IMR-90 (cell line): ENCODE data around the gene SRP14. TPM values are rescaled to one million over a fixed set of nuclear protein-coding genes. Genes with fewer than 3 reads are reported as not detected.

ENCODE experiments used
- ATAC-seq: fragments of 200-7000 bp; cut with Tn5 transposase; 2 replicates; pipeline ENCODE4 v1.9.1; 2020; ENCODE audit warnings: low read depth, mild to moderate bottlenecking, moderate library complexity
- BruUV-seq: library from RNA; stranded (reverse); fragments of 400-500 nt; replicated peaks from 2 replicates; lab custom pipeline; 2021; lab: Mats Ljungman, UMichigan
- CTCF ChIA-PET: fragments of 300-600 bp; formaldehyde crosslinking; extraction: SDS; loops from one replicate; lab custom pipeline; 2021; ENCODE audit warnings: antibody characterized with exemption; lab: Yijun Ruan, JAX
- POLR2A ChIA-PET: fragments of 300-600 bp; sonication (Branson Sonifier 250); formaldehyde crosslinking; loops from one replicate; lab custom pipeline; 2022; ENCODE audit warnings: antibody characterized with exemption; ENCODE audit not compliant: unreplicated experiment; lab: Charles Lee
- DNase-seq: peaks from one replicate; pipeline ENCODE4 v3.0.0; 2013
- H2AFZ ChIP-seq: replicated peaks from 2 replicates; pipeline ENCODE3; 2013; ENCODE audit warnings: low read length, mild to moderate bottlenecking; ENCODE audit not compliant: poor library complexity
- H2AK5ac ChIP-seq: 2 replicates; pipeline ENCODE4 v1.6.1; 2013; ENCODE audit warnings: low read depth, low read length, inconsistent platforms
- H2AK9ac ChIP-seq: replicated peaks from 2 replicates; pipeline ENCODE3; 2013; ENCODE audit warnings: mild to moderate bottlenecking, low read depth, low read length, moderate library complexity; ENCODE audit not compliant: poor library complexity
- H2BK120ac ChIP-seq: 2 replicates; pipeline ENCODE4 v1.6.1; 2013; ENCODE audit warnings: low read depth, low read length, inconsistent platforms
- H2BK15ac ChIP-seq: 3 replicates; pipeline ENCODE4 v1.6.1; 2013; ENCODE audit warnings: low read depth, low read length, inconsistent platforms
- H2BK20ac ChIP-seq: 2 replicates; pipeline ENCODE4 v1.6.1; 2013; ENCODE audit warnings: low read depth, mild to moderate bottlenecking, inconsistent platforms, low read length, moderate library complexity
- H2BK5ac ChIP-seq: 2 replicates; pipeline ENCODE4 v1.6.1; 2013; ENCODE audit warnings: mild to moderate bottlenecking, low read depth, low read length, inconsistent platforms; ENCODE audit not compliant: poor library complexity, severe bottlenecking
- H3K14ac ChIP-seq: replicated peaks from 2 replicates; pipeline ENCODE4 v1.6.1; 2013; ENCODE audit warnings: low read depth, low read length, inconsistent platforms
- H3K18ac ChIP-seq: 2 replicates; pipeline ENCODE4 v1.6.1; 2013; ENCODE audit warnings: low read depth, low read length, control low read depth
- H3K23ac ChIP-seq: 2 replicates; pipeline ENCODE4 v1.6.1; 2013; ENCODE audit warnings: low read depth, low read length, inconsistent platforms
- H3K27ac ChIP-seq: 2 replicates; pipeline ENCODE4 v1.5.1; 2013; ENCODE audit warnings: mild to moderate bottlenecking, control low read depth, low read length; ENCODE audit not compliant: insufficient read depth
- H3K27me3 ChIP-seq: 2 replicates; pipeline ENCODE4 v1.6.1; 2013; ENCODE audit warnings: low read length; ENCODE audit not compliant: control insufficient read depth, insufficient read depth
- H3K36me3 ChIP-seq: 2 replicates; pipeline ENCODE4 v1.6.1; 2013; ENCODE audit warnings: low read length, mixed read lengths; ENCODE audit not compliant: control insufficient read depth, insufficient read depth
- H3K4ac ChIP-seq: 2 replicates; pipeline ENCODE4 v1.6.1; 2013; ENCODE audit warnings: low read depth, low read length, inconsistent platforms
- H3K4me1 ChIP-seq: 2 replicates; pipeline ENCODE4 v1.6.1; 2013; ENCODE audit warnings: low read length, mixed read lengths; ENCODE audit not compliant: control insufficient read depth, insufficient read depth
- H3K4me2 ChIP-seq: 2 replicates; pipeline ENCODE4 v1.6.1; 2013; ENCODE audit warnings: low read depth, mild to moderate bottlenecking, control low read depth, low read length, moderate library complexity
- H3K4me3 ChIP-seq: 2 replicates; pipeline ENCODE4 v1.5.1; 2013; ENCODE audit warnings: low read depth, mild to moderate bottlenecking, control low read depth, low read length, moderate library complexity; ENCODE audit not compliant: insufficient read depth
- H3K56ac ChIP-seq: 2 replicates; pipeline ENCODE4 v1.6.1; 2013; ENCODE audit warnings: low read length, inconsistent platforms; ENCODE audit not compliant: insufficient read depth; ENCODE audit errors: extremely low read depth
- H3K79me1 ChIP-seq, 2 experiments: 2 replicates each; pipeline ENCODE4 v1.6.1; 2013; ENCODE audit warnings: low read length in 2 of 2, inconsistent platforms in 1 of 2, low read depth in 1 of 2
- H3K9ac ChIP-seq: 2 replicates; pipeline ENCODE4 v1.6.1; 2013; ENCODE audit warnings: low read depth, low read length, control low read depth
- H3K9me1 ChIP-seq: 2 replicates; pipeline ENCODE4 v1.6.1; 2013; ENCODE audit warnings: low read length, inconsistent platforms; ENCODE audit not compliant: insufficient read depth
- H3K9me3 ChIP-seq: 2 replicates; pipeline ENCODE4 v1.6.1; 2013; ENCODE audit warnings: low read length; ENCODE audit not compliant: control insufficient read depth, insufficient read depth
- H4K20me1 ChIP-seq: 2 replicates; pipeline ENCODE4 v1.6.1; 2013; ENCODE audit warnings: low read length, inconsistent platforms; ENCODE audit not compliant: insufficient read depth
- H4K5ac ChIP-seq: 2 replicates; pipeline ENCODE4 v1.6.1; 2013; ENCODE audit warnings: mild to moderate bottlenecking, low read depth, low read length, control low read depth
- H4K8ac ChIP-seq, 2 experiments: 2 replicates each; pipeline ENCODE4 v1.6.1; 2013; ENCODE audit warnings: low read depth in 2 of 2, low read length in 2 of 2, control low read depth in 1 of 2, inconsistent platforms in 1 of 2
- H4K91ac ChIP-seq: 2 replicates; pipeline ENCODE4 v1.6.1; 2013; ENCODE audit warnings: low read depth, low read length, inconsistent platforms; ENCODE audit not compliant: insufficient read depth
- BHLHE40 ChIP-seq: fragments of 150-350 bp; IDR thresholded peaks from 2 replicates; pipeline ENCODE4 v1.6.1; 2016; ENCODE audit warnings: mild to moderate bottlenecking, low read depth, low read length
- CEBPB ChIP-seq: IDR thresholded peaks from 2 replicates; pipeline ENCODE4 v1.6.1; 2012; ENCODE audit warnings: low read depth, low read length, improper control_type of control experiment
- CHD1 ChIP-seq: IDR thresholded peaks from 2 replicates; pipeline ENCODE4 v1.6.1; 2012; ENCODE audit warnings: low read depth, low read length, improper control_type of control experiment
- FOS ChIP-seq: fragments of 150-350 bp; IDR thresholded peaks from 2 replicates; pipeline ENCODE4 v1.6.1; 2016; ENCODE audit warnings: low read depth, low read length
- MAFK ChIP-seq: IDR thresholded peaks from 2 replicates; pipeline ENCODE4 v1.6.1; 2012; ENCODE audit warnings: low read depth, low read length, improper control_type of control experiment
- MAZ ChIP-seq: IDR thresholded peaks from 2 replicates; pipeline ENCODE4 v1.6.1; 2012; ENCODE audit warnings: low read depth, mild to moderate bottlenecking, low read length, improper control_type of control experiment, moderate library complexity, borderline replicate concordance
- MXI1 ChIP-seq: IDR thresholded peaks from 2 replicates; pipeline ENCODE4 v1.6.1; 2012; ENCODE audit warnings: low read depth, mild to moderate bottlenecking, low read length, moderate library complexity, borderline replicate concordance
- POLR2A ChIP-seq: IDR thresholded peaks from 2 replicates; pipeline ENCODE4 v1.6.1; 2012; ENCODE audit warnings: mild to moderate bottlenecking, low read depth, low read length
- RAD21 ChIP-seq: IDR thresholded peaks from 2 replicates; pipeline ENCODE4 v1.6.1; 2012; ENCODE audit warnings: low read length, improper control_type of control experiment
- RCOR1 ChIP-seq: IDR thresholded peaks from 2 replicates; pipeline ENCODE4 v1.6.1; 2012; ENCODE audit warnings: mild to moderate bottlenecking, low read length, improper control_type of control experiment; ENCODE audit not compliant: insufficient replicate concordance
- RFX5 ChIP-seq: IDR thresholded peaks from 2 replicates; pipeline ENCODE4 v1.8.0; 2012; ENCODE audit warnings: low read depth, mild to moderate bottlenecking, low read length, moderate library complexity
- SMC3 ChIP-seq: fragments of 150-350 bp; IDR thresholded peaks from 2 replicates; pipeline ENCODE4 v1.6.1; 2016; ENCODE audit warnings: low read depth, mild to moderate bottlenecking, antibody characterized with exemption, low read length, moderate library complexity
- WGBS, 2 experiments: methylation state at CpG; one replicate each; pipeline versions ENCODE4 v1.1.5 to v1.1.7; 2013; ENCODE audit warnings: missing lambda C conversion rate in 2 of 2; ENCODE audit not compliant: insufficient read length in 1 of 2; ENCODE audit errors: extremely low coverage in 2 of 2; 5-methylcytosine and 5-hydroxymethylcytosine counted together
- dilution Hi-C: fragments of 300-500 bp; cut with HindIII; formaldehyde crosslinking; loops from one replicate; pipeline ENCODE4 v1.14.3; 2018; ENCODE audit warnings: low sequenced_read_pairs; ENCODE audit not compliant: unreplicated experiment
- in situ Hi-C: fragments of 300-500 bp; cut with MboI; formaldehyde crosslinking; loops from 3 replicates; pipeline ENCODE4 v1.14.3; 2019; ENCODE audit warnings: low sequenced_read_pairs, inconsistent platforms, mixed read lengths
- intact Hi-C: fragments of 100-400 bp; cut with micrococcal nuclease; formaldehyde crosslinking; loops from 2 replicates; pipeline ENCODE4 v1.10.0; 2022
- polyA plus RNA-seq, 3 experiments: library from polyadenylated mRNA; depleted of rRNA; stranded (reverse); fragments of >200 nt; gene quantifications; 2 replicates each; pipeline ENCODE4 v1.2.3, GENCODE V29; 2012; ENCODE audit warnings: low replicate concordance in 1 of 3
- total RNA-seq: library from RNA; depleted of rRNA; stranded (reverse); fragments of >200 nt; gene quantifications from 2 replicates; pipeline ENCODE4 v1.2.3, GENCODE V29; 2012
- TF ChIP-seq, protein P1 (sequence below): conservative IDR thresholded peaks from 2 replicates; pipeline ENCODE4 v1.5.1; 2012; ENCODE audit warnings: mild to moderate bottlenecking, low read depth, low read length, improper control_type of control experiment
- TF ChIP-seq, protein P2 (sequence below): fragments of 150-350 bp; IDR thresholded peaks from 2 replicates; pipeline ENCODE4 v1.6.1; 2016; ENCODE audit warnings: low read depth, mild to moderate bottlenecking, low read length, moderate library complexity, borderline replicate concordance
- TF ChIP-seq, protein P3 (sequence below): fragments of 150-350 bp; IDR thresholded peaks from 2 replicates; pipeline ENCODE4 v1.6.1; 2017; ENCODE audit warnings: mild to moderate bottlenecking, antibody characterized with exemption, low read length, low read depth

SRP14 gene
- total and polyA plus RNA-seq, 2 of the 4 experiments (the other 2 are of a cell fraction), result 106 to 295 TPM

DNA sequence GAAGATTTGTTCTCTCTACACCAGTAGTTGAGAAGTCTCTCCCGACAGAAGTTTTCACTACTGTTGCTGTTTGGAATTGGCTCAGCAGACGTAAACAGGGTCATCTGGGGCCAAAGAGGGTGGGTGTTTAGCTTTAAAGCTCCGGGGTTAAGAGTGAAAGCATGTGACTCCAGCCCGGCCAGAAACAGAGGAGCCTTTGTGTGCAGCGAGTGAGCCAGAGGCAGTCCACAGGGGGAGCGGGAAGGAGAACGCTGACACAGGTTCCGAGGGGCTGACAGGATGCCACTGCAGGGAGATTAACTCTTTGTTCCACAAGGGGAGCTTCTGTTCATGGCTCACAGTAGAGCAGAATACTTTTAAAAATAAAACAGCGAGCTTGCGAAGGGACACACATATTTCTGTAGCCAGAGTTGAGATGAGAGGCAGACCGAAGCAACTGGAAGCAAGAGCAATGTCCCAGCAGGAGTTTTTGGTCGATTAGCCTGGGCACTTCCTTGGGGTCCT, 42.8 kb upstream of the SRP14 start:
- in situ Hi-C loops (no loop called here), dilution Hi-C loops (no loop called here), intact Hi-C loops (no loop called here)
- Histone ChIP-seq H3K23ac (peak overlapping the region; percentile 76), H3K4me3 (peak overlapping the region; percentile 26), H3K36me3 (no peaks in the 10 kb centered on the region), H4K20me1 (no peaks in the 10 kb centered on the region), H4K8ac (peak overlapping the region; percentile 36 to 89; a peak in 3 of 4 replicates), H2BK5ac (peak overlapping the region; percentile 42), H3K4me2 (peak overlapping the region; percentile 79), H4K5ac (peak overlapping the region; percentile 74), H2BK15ac (peak overlapping the region; percentile 90; the same call in 2 of the 3 replicates), H2BK120ac (peak overlapping the region; percentile 99), H3K4ac (peak overlapping the region; percentile 97), H4K91ac (peak overlapping the region; percentile 93), H2BK20ac (peak overlapping the region; percentile 93), H3K4me1 (peaks cover 27% of the 10 kb centered on the region), H3K9me1 (peaks cover 35% of the 10 kb centered on the region), H2AK9ac (peak overlapping the region; percentile 96), H3K9me3 (no peaks in the 10 kb centered on the region), H3K27me3 (no peaks in the 10 kb centered on the region), H2AK5ac (peak overlapping the region; percentile 93), H3K9ac (peak overlapping the region; percentile 40), H3K79me1 (peaks cover 0 to 12% of the 10 kb centered on the region in 2 experiments; a peak in 2 of 4 replicates), H3K14ac (peak overlapping the region; percentile 96), H3K56ac (peak overlapping the region; percentile 88), H3K18ac (peak overlapping the region; percentile 82), H3K27ac (peak overlapping the region; percentile 68; the same call in 1 of the 2 replicates), H2AFZ (peak overlapping the region; percentile 87)
- peak; percentile 92 for ATAC-seq
- BruUV-seq, result no TSS peak
- 0% methylated on average over 1 of the region's 12 CpGs; no CpG with 5 or more reads in 1 of the 2 experiments for WGBS, 2 experiments
- peak; percentile 75 for DNase-seq
- ChIA-PET CTCF (interaction anchor here (0.8 to 0.9 kb wide), 3 partner anchors 23 to 92 kb away, joined by 3 to 4 read pairs (median 3); no protein-coding TSS in a partner anchor), POLR2A (interaction anchor here (0.6 to 1.8 kb wide), 3 partner anchors 18 to 121 kb away, joined by 3 to 5 read pairs (median 3); partner anchors contain the start of gene BMF)
- TF ChIP-seq CEBPB, result no peak
- TF ChIP-seq RFX5, result no peak
- TF ChIP-seq MAFK, result no peak
- peak; percentile 40; the same call in 1 of the 2 replicates for TF ChIP-seq RAD21
- TF ChIP-seq, protein P1, sequence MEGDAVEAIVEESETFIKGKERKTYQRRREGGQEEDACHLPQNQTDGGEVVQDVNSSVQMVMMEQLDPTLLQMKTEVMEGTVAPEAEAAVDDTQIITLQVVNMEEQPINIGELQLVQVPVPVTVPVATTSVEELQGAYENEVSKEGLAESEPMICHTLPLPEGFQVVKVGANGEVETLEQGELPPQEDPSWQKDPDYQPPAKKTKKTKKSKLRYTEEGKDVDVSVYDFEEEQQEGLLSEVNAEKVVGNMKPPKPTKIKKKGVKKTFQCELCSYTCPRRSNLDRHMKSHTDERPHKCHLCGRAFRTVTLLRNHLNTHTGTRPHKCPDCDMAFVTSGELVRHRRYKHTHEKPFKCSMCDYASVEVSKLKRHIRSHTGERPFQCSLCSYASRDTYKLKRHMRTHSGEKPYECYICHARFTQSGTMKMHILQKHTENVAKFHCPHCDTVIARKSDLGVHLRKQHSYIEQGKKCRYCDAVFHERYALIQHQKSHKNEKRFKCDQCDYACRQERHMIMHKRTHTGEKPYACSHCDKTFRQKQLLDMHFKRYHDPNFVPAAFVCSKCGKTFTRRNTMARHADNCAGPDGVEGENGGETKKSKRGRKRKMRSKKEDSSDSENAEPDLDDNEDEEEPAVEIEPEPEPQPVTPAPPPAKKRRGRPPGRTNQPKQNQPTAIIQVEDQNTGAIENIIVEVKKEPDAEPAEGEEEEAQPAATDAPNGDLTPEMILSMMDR, result no peak
- no peak for TF ChIP-seq FOS
- no peak for TF ChIP-seq RCOR1
- TF ChIP-seq MXI1, result no peak
- 0 out of 2 replicates have a peak, but pooled peaks have one; percentile 38 for TF ChIP-seq MAZ
- TF ChIP-seq SMC3, result no peak
- no peak for TF ChIP-seq CHD1
- TF ChIP-seq, protein P2, sequence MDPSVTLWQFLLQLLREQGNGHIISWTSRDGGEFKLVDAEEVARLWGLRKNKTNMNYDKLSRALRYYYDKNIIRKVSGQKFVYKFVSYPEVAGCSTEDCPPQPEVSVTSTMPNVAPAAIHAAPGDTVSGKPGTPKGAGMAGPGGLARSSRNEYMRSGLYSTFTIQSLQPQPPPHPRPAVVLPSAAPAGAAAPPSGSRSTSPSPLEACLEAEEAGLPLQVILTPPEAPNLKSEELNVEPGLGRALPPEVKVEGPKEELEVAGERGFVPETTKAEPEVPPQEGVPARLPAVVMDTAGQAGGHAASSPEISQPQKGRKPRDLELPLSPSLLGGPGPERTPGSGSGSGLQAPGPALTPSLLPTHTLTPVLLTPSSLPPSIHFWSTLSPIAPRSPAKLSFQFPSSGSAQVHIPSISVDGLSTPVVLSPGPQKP, result no peak
- TF ChIP-seq, protein P3, sequence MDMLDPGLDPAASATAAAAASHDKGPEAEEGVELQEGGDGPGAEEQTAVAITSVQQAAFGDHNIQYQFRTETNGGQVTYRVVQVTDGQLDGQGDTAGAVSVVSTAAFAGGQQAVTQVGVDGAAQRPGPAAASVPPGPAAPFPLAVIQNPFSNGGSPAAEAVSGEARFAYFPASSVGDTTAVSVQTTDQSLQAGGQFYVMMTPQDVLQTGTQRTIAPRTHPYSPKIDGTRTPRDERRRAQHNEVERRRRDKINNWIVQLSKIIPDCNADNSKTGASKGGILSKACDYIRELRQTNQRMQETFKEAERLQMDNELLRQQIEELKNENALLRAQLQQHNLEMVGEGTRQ, result peak; percentile 50; the same call in 1 of the 2 replicates
- peak; percentile 51 for TF ChIP-seq BHLHE40
- 0 out of 2 replicates have a peak, but pooled peaks have one; percentile 28 for TF ChIP-seq POLR2A
